Hypothalamus (tissue), 51 donors: ENCODE measurements around the gene APRT.

Experiments
- DNase-seq, 51 donors: peaks; one replicate each; lab custom pipeline; 2025; lab: John Stamatoyannopoulos, UW

The APRT gene

GRCh38 chr16:88810166-88810911, 1.4 kb downstream of the APRT start:
- no peak for DNase-seq

- DNase-seq, result no peak
Measured at GRCh38 chr16:88809676-88810165, 2.0 kb downstream of the APRT start.

DNA sequence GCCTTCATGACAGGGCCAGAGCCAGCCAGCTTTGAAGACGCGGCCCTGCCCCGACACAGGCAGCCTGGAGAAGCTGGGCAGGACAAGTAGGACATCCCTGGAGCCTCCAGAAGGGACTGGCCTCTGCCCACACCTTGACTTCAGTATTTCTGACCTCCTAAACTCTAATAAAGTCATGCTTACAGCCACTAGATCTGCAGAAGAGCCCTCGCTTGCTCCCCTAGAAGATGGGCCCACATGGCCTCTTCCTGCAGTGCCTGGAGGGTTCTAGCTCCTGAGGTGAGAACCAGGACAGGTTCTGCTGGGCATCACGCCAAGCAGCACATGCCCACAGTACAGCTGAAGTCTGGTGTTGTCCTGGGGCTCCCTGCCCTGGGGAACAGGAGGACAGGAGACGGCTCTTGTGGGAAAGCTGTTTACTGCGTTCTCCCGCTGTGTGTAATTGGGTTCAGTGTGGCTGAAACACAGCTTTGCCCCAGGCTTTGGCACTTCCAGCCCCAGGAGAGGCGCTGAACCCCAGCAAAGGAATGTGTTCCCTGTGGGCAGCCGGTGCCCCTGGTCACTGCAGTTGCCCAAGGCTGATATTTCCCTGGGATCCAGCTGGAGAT, 2.6 kb downstream of the APRT start:
- no peak for DNase-seq

DNA sequence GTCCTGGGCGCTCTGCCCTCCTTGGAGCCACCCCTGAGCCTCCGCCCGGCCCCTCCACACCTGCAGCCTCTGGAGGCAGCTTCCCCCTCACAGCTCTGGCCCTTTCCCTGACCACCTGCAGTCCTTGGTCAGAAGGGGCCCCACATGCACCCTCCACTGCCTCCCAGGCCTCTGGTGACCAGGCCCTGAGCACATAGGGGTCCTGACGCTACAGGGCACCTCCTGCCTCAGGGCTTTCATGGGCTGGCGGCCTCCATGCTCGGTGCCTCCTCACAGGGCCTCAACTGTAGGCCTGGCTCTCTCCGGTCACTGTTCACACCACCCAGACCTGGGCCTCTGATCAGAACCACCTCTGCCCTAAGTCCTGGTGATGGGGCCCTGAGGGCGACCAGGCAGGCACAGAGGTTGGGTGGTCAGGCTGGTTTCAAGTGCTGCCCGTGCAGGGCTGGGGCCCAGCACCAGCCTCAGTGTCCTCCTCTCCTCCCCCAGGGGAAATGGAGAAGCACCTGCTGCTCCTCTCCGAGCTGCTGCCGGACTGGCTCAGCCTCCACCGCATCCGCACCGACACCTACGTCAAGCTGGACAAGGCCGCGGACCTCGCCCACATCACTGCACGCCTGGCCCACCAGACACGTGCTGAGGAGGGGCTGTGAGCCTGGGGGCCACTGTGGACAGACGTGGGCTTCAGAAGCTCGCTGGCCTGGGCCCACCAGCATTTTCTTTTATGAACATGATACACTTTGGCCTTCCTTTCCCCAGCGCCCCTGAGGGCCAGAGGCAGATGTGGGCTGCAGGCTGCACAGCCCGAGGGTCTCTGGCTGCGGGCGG, 3.9 kb downstream of the APRT start:
- DNase-seq, result no peak

- no peak for DNase-seq
Measured at GRCh38 chr16:88807142-88807625, 4.5 kb downstream of the APRT start.

DNA sequence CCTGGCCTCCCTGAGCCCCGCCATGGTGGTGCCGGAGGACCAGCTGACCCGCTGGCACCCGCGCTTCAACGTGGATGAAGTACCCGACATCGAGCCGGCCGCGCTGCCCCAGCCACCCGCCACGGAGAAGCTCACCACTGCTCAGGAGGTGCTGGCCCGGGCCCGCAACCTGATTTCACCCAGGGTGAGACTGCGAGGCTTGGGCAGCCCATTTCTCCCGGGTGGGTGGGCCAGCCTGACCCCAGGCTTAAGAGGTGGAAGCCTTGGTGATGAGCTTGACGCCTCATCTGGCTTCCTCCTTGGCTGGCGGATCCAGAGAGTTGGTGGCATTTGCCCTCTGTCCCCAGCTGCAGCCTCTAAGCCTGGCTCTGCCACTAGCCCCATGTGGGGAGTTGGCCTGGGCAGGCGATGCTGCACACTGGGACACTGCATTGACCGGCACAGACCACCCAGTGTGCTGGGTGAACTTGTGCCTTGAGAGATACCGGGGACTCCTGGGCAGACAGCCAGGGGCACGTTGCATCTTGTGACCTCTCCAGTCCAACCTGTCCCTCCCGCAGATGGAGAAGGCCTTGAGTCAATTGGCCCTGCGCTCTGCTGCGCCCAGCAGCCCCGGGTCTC, 5.1 kb downstream of the APRT start:
- DNase-seq, result no peak

GRCh38 chr16:88805887-88806393, 5.8 kb downstream of the APRT start:
- DNase-seq, result no peak

- DNase-seq, result no peak
Measured at GRCh38 chr16:88805340-88805715, 6.4 kb downstream of the APRT start.

DNA sequence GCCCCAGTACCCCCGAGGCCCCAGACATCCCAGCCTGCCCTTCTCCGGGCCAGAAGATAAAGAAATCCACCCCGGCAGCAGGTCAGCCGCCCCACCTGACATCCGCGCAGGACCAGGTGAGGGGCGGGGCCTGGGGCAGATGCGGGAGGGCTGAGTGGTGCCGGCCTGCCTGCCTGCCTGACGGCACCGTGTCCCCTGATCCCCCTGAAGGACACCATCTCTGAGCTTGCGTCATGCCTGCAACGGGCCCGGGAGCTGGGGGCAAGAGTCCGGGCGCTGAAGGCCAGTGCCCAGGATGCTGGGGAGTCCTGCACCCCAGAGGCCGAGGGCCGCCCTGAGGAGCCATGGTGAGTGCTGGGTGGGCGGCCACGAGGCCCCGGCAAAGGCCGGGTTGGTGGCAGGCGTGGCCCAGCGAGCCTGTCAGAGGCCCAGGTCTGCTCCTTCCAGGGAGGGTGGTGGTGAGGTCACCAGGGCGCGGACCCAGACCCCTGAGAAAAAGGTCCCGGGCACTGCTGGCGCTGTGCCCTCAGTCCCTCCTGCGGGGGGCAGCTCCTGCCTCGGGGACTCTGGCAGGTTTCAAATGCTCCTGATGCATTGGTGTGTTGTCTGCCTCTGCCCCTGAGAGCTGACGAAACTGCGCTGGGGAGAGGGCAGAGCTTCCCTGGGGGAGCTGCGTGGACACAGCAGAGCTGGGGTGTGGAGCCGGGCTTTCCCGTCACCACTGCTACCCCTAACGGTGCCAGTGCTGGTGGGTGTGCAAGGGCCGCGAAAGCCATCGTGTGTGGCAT, 7.0 kb downstream of the APRT start:
- DNase-seq, result peak in 2 of 51 donors; percentile 4 to 21

GRCh38 chr16:88804173-88804551, 7.6 kb downstream of the APRT start:
- DNase-seq, result no peak

DNA sequence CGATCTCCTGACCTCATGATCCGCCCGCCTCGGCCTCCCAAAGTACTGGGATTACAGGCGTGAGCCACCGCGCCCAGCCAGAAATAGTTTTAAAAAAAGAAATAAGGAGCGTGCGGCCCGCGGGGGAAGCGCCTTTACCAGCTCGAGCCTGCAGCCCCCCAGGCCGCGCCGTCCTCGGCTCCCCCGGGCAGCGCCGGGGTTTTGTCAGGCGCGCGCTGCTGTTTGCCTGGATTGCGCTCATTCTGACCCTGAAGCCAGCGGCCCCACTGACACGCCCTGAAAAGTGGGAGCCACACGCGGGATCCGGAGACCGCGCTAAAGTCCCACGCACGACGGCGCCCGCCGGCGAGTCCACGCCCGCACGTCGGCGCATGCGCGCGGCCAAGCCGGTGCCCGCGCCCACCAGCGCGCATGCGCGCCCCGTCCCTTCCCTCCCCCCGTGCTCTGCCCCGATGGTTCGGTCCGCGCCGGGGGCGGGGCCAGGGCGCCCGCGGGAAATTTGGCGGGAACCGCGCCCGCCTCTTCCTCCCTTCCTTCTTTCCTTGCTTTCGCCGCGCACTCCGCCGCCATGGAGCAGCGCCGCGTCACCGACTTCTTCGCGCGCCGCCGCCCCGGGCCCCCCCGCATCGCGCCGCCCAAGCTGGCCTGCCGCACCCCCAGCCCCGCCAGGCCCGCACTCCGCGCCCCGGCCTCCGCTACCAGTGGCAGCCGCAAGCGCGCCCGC, 8.3 kb downstream of the APRT start, which contains the start of gene CDT1:
TSS of gene CDT1 (plus strand) at position 526 of the 724 bp plus-strand sequence. CDS start at position 569, 43 bp downstream.
- DNase-seq, result peak in 48 of 51 donors; percentile 23 to 85 (median 60)

DNA sequence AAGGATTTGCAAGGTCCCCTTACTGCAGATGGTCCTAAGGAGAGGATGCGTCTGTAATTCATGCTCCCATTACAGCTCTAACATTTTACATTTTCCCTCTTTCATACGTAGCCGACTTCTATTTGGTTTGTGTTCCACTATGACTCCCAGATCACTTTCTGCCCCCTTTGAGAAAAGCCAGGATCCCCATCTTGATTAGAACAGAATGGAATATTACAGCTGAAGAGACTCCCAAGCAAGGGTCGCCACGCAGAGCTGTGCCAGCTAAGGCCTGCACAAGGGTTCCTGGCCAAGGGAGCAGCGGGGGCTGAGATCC, 11.5 kb downstream of the APRT start:
- DNase-seq, result no peak

DNA sequence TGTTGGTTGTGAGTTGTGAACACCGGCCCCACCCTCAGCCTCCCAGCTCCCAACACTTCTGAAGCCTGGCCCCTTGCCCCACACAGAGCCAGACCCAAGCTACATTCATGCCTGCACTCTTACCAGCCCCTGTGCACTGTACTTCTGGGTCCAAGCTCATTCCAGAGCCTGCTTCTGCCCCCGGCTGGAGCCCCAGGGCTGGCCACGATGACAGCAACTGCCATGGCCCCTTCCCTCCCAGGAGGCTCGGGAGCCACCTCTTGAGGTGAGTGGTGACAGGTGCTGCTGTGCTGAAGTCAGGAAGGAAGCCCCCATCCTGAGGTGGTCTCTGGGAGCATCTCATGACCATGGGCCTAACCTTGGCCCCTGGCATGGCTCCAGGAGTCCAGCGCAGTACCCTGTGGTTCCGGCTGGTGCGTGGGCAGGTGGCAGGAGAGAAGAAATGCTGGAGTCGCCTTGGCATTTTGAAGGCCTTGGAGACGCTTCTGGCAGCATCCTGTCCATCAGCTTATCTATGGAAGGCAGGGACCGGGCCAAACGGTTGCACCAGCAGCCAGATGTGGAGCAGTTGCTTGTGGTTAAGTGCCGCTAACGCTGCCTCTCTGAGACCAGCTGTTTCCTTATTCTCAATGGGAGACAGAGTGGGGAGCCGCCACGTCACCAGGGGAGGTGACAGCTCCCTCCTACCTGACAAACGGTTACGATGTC, 12.0 kb downstream of the APRT start:
- no peak for DNase-seq

GRCh38 chr16:88798772-88799455, 12.8 kb downstream of the APRT start:
- DNase-seq, result no peak

DNA sequence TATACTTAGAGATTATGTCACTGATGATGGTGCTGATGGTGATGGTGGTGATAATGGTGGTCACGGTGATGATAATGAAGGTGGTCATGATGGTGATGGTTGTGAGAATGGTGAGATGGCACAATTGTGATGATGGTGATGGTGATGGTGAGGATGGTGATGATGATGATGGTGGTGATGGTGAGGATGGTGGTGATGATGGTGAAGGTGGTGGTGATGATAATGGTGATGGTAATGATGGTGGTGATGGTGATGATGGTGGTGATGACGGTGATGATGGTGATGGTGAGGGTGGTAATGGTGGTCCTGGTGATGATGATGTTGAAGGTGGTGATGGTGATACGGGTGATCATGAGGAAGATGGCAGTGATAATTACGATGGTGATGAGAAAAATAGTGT, 13.7 kb downstream of the APRT start:
- no peak for DNase-seq

GRCh38 chr16:88796278-88796677, 15.4 kb downstream of the APRT start:
- no peak for DNase-seq

DNA sequence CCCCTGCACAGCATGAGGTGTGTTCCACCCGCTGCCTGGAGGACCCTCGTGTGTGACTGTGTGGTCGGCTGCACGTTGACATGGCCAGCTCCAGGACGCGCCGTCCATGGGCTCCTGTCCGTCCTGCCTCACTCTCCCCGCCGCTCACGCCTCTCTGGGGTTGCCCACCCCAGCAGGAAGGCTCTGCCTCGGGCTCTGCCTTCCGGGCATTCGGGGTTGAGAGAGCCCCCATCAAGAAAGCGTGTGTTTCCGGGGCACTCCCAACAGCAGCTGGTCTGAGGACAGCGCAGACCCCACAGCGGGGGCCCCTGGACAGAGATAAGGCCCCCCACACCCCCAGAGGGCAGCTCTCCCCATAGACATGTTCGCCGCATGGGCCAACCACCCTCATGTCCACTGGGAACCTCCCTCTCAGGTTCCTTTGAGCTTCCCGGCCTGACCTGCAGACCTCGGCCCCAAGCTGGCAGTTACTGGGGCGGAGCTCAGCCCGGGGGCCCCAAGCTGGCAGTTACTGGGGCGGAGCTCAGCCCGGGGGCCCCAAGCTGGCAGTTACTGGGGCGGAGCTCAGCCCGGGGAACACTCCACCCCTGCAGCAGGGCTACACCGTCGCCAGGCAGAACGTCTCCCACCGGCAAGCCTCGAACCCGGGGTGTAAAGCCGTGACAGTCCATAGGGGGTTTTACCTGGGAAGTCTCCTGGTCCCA, 18.3 kb downstream of the APRT start:
- no peak for DNase-seq
